GM21381 (cell line): ENCODE results near the gene DDX1.
"Not testable (repeated sequence)": the region's sequence is repeated elsewhere in the genome, so short reads cannot be mapped to it uniquely, and the experiment has no call there.

Source experiments
- ATAC-seq: cut with Tn5 transposase; IDR thresholded peaks from one replicate; pipeline ENCODE4 v1.9.1; 2021; ENCODE audit warnings: mild to moderate bottlenecking, moderate library complexity; ENCODE audit not compliant: unreplicated experiment

DDX1 gene

DNA sequence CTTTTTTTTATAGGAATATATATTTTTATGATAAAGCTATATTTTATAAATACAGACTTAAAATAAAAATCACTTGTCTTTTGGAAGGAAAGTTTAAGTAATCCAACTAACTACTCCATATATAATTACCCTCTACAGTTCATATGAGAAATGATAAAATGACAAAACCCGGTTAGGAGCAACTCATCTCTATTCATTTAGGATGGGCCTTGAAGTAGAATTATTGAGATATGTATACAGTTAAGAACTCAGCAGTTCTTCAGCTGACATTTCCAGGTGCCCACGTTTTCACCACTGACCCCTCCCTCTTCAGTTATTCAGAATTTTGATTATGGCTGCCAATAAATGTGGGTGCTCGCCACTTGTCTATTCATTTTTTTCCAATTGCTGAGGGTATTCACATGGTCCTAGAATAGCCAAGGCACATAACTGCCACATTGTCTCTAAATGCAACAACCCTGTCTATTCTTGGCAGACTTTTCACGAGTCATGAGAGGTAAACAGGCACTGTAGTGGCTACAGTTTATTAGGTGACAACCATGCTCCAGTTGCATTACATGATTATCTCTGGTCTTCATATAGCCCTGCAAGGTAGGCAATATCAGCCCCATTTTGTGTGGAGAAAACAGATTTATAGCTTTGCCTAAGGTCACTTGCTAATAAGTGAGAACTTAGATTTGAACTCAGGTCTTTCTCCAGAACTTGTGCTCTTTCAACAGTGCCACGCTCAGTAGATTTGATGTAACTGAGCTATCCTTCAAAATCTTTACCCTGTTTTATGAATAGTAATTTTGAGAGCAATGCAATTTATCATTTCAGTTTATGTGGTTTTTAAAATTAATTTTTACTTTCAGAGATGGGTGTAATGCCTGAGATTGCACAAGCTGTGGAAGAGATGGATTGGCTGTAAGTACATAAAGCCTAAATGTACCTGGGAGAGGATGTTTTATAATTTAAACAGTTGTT is 2.9 kb downstream of the DDX1 start:
- no peak for ATAC-seq

DNA sequence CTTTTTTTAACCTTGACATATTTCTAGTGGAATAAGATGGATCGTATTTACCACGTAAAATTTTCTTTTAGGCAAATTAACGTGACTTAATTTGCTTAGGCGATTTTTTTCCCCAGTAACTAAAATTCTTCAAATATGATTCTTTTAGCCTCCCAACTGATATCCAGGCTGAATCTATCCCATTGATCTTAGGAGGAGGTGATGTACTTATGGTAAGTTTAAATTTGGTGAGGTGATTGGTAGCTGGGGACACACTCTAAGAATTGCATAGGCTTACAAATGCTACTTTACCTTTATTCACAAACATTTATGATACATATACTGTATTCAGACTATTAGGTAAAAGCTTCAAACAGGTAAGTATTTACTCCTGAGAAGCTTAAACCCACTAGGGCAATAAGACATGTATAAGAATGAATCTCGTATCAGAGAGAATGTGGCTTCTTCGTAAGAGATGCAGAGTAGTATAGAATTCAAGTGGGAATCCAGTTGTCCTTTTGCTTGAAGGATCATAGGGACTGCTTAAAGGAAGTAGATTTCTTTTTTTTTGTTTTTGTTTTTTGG is 3.8 kb downstream of the DDX1 start:
- no peak for ATAC-seq

DNA sequence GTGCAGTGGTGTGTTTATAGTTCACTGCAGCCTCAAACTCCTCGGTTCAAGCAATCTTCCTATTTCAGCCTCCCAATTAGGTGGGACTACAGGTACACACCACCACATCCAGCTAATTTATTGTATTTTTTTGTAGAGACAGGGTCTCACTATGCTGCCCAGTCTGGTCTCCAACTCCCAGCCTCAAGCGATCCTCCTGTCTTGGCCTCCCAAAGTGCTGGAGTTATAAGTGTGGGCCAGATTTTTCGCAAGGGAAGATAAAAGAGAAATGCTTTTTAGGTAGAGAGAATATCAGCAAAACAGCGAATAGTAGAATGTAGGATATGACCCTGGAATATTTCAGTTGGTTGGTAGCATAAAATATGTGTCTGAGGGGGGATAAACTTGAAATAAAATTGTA is 4.3 kb downstream of the DDX1 start:
- no peak for ATAC-seq

DNA sequence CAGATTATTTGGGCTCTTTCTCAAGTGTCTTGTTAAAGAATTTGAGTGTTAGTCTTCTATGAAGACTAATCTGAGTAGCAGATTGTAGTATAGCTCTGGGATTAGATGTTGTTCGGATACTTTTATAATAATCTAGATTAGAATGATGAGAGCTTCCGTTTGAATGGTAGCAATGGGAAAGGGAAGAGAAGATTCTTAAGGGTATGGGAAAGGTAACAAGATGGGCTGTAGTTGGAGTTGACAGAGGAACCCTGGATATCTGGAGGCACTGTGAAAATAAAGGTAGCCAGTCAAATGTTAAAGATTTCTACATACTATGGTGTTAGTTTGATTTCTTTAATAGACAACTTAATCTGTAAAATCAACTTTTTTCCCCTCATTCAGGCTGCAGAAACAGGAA is 4.7 kb downstream of the DDX1 start:
- no peak for ATAC-seq

DNA sequence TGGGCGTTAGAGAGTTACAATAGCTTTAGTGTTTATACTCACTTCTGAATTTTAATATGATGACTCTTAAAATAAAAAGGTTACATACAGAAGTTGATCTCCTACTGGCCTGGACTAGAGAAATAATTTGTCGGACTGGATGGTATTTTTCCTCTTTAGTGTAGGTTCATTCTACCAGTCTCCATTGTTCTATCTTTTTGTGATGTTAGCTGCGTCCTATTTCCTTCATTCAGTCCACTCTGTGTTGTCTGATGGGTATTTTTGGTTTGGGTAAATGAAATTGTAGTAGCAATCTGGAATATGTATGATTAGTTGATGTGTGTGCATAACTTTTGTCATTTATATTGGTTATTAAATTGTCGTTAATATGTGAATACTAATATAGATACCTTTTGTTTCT is 5.3 kb downstream of the DDX1 start:
- ATAC-seq: no peak

DNA sequence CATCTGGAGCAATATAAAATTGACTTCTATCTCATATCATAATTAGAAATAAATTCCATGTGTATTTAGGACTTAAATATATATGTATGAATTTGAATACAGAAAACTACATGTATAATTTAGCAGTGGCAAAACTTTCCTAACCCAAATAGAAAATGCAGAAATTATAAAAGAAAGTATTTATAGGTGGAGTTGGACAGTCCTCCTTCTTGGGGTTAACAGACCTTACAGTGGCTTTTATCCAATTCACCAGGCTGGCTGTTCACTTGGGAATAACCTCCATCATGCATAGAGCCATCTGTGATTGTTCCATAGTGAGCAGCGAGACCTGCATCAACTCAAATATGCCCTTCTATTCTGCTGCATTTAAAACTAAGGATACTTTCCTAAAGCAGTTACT is 8.3 kb downstream of the DDX1 start:
- ATAC-seq: no peak

DNA sequence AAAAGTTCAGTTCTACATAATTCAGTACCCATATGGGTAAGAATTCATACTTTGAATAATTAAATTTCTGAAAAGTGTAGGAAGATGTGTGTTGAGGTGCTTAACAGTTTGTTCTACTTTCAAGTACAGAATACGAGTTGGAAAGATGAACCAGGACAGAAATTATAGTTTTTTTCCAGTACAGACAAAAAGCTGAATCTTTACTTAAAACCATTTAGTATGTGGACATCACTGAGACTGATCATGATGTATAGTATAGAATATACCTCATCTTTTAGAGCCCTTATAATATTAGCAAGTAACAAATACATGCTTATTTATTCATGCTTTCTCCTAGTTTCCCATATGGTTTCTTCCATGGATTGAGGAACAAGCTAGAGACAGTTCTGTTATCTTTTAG is 10.0 kb downstream of the DDX1 start:
- ATAC-seq: no peak

DNA sequence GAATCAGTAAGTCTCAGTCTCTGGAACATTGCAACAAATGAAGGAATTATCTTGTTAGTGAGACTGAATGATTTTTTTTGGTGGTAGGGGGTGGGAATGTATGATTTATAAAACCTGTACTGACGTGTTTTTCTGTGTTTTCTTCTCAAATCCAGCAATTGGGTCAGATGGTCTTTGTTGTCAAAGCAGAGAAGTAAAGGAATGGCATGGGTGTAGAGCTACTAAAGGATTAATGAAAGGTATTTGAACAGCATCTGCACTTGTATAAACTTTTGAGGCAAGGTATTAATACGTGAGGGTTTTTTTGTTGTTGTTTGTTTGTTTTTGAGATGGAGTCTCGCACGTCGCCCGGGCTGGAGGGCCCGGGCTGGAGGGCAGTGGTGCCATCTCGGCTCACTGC is 10.7 kb downstream of the DDX1 start:
- ATAC-seq: no peak

DNA sequence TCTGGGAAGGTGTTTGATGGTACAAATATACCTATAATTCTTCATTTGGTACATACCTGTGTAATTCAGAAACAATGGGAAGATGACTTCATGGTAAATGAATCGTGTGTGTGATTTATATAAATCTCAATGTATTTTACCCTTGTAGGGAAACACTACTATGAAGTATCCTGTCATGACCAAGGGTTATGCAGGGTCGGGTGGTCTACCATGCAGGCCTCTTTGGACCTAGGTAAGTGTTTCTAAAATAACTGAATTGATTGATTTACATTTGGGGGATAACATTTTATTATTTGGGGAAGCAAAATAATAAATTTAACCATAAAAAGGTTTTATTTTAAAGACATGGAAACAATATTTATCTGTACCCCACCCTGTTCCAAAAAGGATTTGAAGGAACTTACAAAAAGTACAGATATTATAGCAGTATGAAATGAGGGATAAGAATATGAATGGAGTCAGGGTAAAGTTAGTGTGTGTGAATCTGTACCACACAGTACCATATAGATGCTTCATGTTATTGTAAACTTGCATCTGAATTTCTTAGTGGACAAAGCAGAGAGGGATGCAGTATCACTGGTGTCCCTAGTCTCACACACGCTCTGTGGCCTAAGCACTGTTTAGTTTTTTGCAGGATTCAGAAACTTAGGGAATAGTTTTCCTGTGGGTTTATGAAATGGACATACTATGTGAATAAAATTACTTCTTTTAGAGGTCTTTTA is 11.5 kb downstream of the DDX1 start:
- ATAC-seq: no peak

DNA sequence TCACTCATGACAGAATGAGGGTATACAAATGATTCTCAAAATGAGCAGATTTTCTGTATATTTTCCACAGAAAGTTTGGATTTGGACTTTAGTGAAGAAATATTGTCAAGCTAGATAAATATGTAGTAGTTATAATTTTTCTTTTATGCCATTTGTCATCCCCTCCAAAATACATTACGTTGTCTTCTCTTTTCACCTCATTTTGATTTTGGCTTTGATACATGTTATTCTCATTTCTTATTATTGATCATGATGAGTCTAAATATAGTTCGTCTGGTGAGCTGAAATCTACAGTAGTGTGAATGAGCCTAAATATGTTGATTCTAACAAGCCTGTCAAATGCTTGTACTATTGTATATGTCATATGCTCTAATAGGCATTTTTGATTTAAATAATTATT is 12.3 kb downstream of the DDX1 start:
- ATAC-seq: no peak

DNA sequence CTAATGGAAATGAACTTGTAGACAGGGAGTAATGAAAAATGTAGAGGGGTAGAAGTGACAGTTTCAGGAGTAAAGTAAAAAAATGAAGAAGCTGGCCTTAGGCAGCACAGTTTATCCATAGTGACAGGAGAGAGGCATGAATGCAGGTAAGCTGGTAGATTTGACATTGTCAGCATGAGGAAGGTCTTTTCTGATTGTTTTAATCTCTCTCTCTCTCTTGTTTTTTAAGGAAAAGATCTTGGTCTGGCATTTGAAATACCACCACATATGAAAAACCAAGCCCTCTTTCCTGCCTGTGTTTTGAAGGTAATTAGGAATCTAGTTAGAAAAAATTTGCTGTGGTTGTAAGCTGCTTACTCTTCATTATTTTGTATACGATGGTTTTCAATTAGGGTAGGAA is 14.1 kb downstream of the DDX1 start:
- no peak for ATAC-seq

DNA sequence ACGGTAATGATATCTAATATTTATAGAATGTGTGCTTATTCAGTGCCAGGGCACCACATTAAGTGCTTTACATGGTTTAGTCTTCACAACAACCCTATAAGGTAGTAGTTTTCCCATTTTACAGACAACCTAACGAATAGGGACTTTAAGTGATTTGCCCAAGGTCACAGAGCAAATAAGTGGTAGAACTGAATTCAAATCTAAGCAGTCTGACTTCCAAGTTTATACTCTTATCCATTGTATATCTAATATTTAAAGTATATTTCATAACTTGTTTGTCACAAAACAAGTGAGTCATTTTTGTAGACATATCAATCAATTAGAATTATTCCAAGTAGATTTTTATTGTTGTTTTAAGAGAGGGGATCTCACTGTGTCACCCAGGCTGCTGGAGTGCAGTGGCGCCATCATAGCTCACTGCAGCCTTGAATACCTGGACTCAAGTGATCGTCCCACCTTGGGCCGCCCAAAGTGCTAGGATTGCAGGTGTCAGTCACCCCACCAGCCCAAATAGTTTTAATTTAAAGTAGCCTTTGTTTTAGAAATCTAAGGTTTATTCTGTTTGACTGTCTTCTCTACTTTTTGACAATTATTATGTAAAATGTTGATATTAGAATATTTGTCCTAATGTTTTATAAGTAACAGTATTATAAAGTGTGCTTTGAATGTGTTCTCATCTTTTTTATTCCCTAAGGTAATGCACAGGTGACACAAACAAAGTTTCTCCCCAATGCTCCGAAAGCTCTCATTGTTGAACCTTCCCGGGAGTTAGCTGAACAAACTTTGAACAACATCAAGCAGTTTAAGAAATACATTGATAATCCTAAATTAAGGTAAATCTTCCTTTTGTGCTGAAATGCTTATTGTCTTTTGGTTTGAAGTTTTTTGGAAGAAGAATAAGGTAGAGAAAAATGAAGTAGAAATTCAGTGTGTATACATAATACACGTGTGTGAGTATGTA is 15.1 kb downstream of the DDX1 start:
- no peak for ATAC-seq

DNA sequence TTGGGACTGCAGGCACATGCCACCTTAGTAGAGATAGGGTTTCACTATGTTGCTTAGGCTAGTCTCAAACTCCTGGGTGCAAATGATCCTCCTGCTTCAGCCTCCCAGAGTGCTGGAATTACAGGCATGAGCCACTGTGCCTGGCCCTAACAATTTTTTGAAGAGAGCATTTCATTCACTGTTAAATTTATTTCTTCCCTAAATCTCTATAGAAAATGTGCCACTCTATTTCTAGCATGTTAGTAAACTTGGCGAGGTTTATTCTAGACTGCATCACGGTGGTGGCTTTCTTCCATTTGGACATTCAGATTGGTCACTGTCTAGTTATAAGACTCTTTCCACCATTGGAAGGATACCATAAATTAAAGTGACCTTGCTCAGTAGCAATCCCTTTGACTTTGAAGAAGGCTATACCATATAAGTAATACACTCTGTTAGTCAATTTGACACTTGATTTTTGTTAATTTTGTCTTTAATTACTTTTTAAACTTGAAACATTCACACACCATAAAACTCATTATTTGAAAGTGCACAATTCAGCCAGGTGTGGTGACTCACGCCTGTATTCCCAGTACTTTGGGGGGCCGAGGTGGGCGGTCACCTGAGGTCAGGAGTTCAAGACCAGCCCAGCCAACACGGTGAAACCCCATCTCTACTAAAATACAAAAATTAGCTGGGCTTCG is 16.2 kb downstream of the DDX1 start:
- ATAC-seq: no peak

DNA sequence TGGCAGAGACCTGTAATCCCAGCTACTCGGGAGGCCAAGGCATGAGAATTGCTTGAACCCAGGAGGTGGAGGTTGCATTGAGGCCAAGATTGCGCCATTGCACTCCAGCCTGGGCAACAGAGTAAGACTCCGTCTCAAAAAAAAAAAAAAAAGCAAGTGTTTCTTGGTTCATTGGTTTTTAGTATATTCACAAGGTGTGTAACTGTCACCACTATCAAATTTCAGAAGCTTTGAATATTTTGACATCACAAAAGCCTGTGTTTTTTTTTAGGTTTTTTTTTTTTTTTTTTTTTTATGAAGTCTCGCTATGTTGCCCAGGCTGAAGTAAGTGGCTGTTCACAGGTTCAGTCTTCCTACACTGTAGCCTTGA is 16.7 kb downstream of the DDX1 start:
- ATAC-seq: no peak

DNA sequence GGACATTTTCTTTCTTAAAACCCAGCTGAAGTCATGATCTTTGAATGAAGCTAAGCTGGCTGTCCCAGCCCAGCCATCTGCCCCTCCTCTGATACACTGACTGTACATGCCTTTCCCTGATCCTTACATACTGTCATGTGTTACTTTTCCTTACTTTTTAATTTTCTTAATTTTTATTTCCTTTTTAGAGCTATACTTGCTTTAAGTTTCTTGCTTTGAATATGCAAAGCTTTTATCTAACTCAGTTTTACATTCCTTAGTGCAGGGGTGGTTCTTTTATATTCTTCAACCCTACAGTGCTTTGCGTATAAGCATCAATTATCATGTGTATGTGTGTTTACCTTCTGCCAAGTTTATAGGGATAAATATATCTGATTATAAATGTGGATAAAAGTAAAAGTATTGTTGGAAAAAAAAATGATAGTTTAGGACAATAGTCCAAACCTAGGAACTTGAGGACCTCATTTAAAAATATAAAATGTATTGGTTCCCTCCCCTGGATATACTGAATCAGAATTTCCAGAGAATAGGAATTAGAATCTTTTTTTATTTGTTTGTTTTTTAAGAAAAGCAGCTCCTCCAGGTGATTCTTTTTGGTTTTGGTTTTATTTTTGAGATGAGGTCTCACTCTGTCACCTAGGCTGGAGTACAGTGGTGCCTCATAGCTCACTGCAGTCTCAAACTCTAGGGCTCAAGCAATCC is 17.8 kb downstream of the DDX1 start:
- ATAC-seq: no peak

DNA sequence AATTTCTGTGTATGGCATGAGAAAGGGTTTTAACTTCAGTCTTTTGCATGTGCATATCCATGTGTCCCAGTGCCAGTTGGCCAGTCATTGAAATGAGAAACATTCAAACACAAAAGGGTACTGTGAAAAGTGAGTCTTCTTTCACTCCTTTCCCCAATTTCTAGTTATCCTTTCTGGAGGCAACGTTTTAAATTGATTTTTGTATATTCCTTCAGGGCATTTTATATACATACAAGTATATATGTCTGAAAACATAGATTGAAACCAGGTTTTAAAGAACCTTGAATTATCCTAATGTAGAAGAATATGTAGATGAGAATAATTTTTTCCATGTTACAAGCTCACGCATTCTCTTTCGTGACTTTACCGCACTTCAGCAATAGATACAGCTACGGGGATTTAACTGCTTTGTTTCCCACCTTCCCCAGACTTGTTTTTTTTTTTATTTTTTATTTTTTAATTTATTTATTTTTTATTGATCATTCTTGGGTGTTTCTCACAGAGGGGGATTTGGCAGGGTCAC is 18.8 kb downstream of the DDX1 start:
- ATAC-seq: no peak

DNA sequence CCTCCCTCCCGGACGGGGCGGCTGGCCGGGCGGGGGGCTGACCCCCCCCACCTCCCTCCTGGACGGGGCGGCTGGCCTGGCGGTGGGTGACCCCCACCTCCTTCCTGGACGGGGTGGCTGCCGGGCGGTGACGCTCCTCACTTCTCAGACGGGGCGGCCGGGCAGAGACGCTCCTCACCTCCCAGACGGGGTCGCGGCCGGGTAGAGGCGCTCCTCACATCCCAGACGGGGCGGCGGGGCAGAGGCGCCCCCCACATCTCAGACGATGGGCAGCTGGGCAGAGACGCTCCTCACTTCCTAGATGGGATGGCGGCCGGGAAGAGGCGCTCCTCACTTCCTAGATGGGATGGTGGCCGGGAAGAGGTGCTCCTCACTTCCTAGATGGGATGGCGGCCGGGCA is 20.4 kb downstream of the DDX1 start:
- not testable (repeated sequence) for ATAC-seq

DNA sequence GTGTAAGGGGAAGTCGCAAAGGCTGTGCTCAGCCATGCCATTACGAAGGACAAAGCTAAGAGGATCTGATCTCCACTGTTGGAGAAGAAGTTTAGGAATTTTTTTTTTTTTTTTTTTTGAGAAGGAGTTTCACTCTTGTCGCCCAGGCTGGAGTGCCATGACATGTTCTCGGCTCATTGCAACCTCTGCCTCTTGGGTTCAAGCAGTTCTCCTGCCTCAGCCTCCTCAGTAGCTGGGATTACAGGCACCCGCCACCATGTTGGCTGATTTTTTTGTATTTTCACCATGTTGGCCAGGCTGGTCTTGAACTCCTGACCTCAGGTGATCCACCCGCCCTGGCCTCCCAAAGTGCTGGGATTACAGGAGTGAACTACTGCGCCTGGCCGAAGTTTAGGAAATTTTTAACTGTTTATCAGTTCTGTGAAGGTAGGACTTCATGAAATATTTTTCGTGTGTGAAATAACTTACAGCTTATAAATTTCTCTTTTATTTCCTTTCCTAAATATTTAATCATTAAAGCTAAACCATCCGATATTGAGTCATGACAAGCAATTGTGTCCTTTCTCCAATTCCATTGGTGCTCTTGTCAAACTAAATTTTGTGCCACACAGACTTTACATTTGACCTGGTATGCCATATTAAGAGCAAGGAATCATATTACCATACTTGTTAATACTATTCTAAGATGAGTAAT is 22.2 kb downstream of the DDX1 start:
- ATAC-seq: no peak
